Fibroblast of lung (primary cell): ENCODE data around the gene UAP1L1. TPM values are rescaled to one million over a fixed set of nuclear protein-coding genes. Genes with fewer than 3 reads are reported as not detected.

Experiments
- DNase-seq, 2 donors: peaks; one replicate each; pipeline versions ENCODE4 v3.0.0 to v3.0.0-alpha.2; 2010; ENCODE audit warnings: low read depth in 2 of 2
- H2AFZ ChIP-seq: 2 replicates; pipeline ENCODE4 v1.5.1; 2012; ENCODE audit warnings: low read length, control low read depth, inconsistent platforms
- H3K27ac ChIP-seq: 2 replicates; pipeline ENCODE4 v1.5.1; 2011; ENCODE audit warnings: low read length, control low read depth; ENCODE audit not compliant: insufficient read depth
- H3K27me3 ChIP-seq: 2 replicates; pipeline ENCODE4 v1.5.1; 2011; ENCODE audit warnings: mild to moderate bottlenecking, low read length; ENCODE audit not compliant: control insufficient read depth, insufficient read depth
- H3K36me3 ChIP-seq: 2 replicates; pipeline ENCODE4 v1.5.1; 2011; ENCODE audit warnings: low read length; ENCODE audit not compliant: control insufficient read depth, insufficient read depth
- H3K4me1 ChIP-seq: 2 replicates; pipeline ENCODE4 v1.5.1; 2011; ENCODE audit warnings: low read length; ENCODE audit not compliant: control insufficient read depth, insufficient read depth; ENCODE audit errors: extremely low read depth
- H3K4me2 ChIP-seq: 2 replicates; pipeline ENCODE4 v1.5.1; 2011; ENCODE audit warnings: low read length, control low read depth; ENCODE audit not compliant: insufficient read depth; ENCODE audit errors: extremely low read depth
- H3K4me3 ChIP-seq, 4 experiments: fragments of 200-600 bp in 1 of 4; sonication (generic) in 1 of 4; replicated peaks in 1 of 4; 2 replicates each; pipeline ENCODE4 v1.5.1; 2011 to 2016; ENCODE audit warnings: low read length in 4 of 4, low read depth in 3 of 4, mild to moderate bottlenecking in 3 of 4, control low read depth in 2 of 4, inconsistent platforms in 1 of 4, mixed read lengths in 1 of 4; ENCODE audit not compliant: insufficient read depth in 1 of 4; ENCODE audit errors: control extremely low read depth in 1 of 4
- H3K79me2 ChIP-seq: 2 replicates; pipeline ENCODE4 v1.5.1; 2012; ENCODE audit warnings: mild to moderate bottlenecking, low read length, inconsistent platforms; ENCODE audit not compliant: control insufficient read depth, insufficient read depth
- H3K9ac ChIP-seq: 2 replicates; pipeline ENCODE4 v1.5.1; 2011; ENCODE audit warnings: mild to moderate bottlenecking, low read length, control low read depth; ENCODE audit not compliant: insufficient read depth
- H3K9me3 ChIP-seq: 2 replicates; pipeline ENCODE4 v1.5.1; 2012; ENCODE audit warnings: low read depth, low read length; ENCODE audit not compliant: control insufficient read depth, insufficient read depth
- H4K20me1 ChIP-seq: 2 replicates; pipeline ENCODE4 v1.5.1; 2011; ENCODE audit warnings: low read length; ENCODE audit not compliant: control insufficient read depth, insufficient read depth; ENCODE audit errors: extremely low read depth
- EZH2 ChIP-seq: IDR thresholded peaks from 2 replicates; pipeline ENCODE4 v1.5.1; 2012; ENCODE audit warnings: low read length, control low read depth, mild to moderate bottlenecking; ENCODE audit errors: missing control alignments
- polyA plus RNA-seq, 2 donors: library from polyadenylated mRNA; depleted of rRNA in 1 of 2; stranded (reverse) in 1 of 2; unstranded in 1 of 2; fragments of >200 nt; gene quantifications; 2 replicates each; pipeline ENCODE4 v1.2.1, GENCODE V29; 2011 to 2012; ENCODE audit warnings: missing spikeins in 1 of 2
- total RNA-seq: library from RNA; depleted of rRNA; stranded (reverse); fragments of >200 nt; gene quantifications from 2 replicates; pipeline ENCODE4 v1.2.1, GENCODE V29; 2014
- TF ChIP-seq, protein P1 (sequence below), 2 donors: IDR thresholded peaks in 1 of 2; conservative IDR thresholded peaks in 1 of 2; 1 replicate in 1 of 2; 2 replicates in 1 of 2; pipeline ENCODE4 v1.5.1; 2011 to 2012; ENCODE audit warnings: low read length in 2 of 2, control low read depth in 1 of 2, inconsistent platforms in 1 of 2, low read depth in 1 of 2, mild to moderate bottlenecking in 1 of 2

The UAP1L1 gene
- total and polyA plus RNA-seq, 2 donors (not counting 1 experiment from before 2014, with no cell fraction given): 16.4 to 21.1 TPM

DNA sequence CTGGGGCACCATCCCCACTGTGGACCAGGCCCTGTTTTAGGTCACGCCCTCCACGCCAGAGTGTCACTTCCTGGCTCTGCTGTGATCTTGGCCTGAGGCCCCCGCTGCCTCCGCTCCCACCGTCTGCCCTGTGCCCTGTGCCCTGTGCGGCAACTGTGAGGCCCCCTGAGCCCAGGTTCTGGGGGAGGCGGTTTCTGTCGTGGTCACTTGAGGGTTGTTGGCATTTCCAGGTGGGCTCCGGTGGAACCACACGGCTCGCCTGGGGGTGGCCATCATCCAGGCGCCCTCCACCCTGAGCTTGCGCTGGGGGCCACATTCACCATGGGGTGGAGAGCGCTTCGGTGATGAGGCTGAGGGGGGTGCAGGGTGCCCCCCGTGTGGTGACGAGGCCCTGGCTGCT is 30.7 kb downstream of the UAP1L1 start:
- Histone ChIP-seq H3K4me3 (no peak overlapping the region), H3K36me3 (peaks cover 48% of the 10 kb centered on the region), H3K79me2 (no peaks in the 10 kb centered on the region), H2AFZ (no peak overlapping the region), H3K27me3 (no peaks in the 10 kb centered on the region), H3K4me1 (no peaks in the 10 kb centered on the region), H3K9ac (no peak overlapping the region), H3K9me3 (no peaks in the 10 kb centered on the region), H3K4me2 (no peak overlapping the region), H3K27ac (no peak overlapping the region), H4K20me1 (no peaks in the 10 kb centered on the region)
- no peak for TF ChIP-seq EZH2
- TF ChIP-seq, protein P1, sequence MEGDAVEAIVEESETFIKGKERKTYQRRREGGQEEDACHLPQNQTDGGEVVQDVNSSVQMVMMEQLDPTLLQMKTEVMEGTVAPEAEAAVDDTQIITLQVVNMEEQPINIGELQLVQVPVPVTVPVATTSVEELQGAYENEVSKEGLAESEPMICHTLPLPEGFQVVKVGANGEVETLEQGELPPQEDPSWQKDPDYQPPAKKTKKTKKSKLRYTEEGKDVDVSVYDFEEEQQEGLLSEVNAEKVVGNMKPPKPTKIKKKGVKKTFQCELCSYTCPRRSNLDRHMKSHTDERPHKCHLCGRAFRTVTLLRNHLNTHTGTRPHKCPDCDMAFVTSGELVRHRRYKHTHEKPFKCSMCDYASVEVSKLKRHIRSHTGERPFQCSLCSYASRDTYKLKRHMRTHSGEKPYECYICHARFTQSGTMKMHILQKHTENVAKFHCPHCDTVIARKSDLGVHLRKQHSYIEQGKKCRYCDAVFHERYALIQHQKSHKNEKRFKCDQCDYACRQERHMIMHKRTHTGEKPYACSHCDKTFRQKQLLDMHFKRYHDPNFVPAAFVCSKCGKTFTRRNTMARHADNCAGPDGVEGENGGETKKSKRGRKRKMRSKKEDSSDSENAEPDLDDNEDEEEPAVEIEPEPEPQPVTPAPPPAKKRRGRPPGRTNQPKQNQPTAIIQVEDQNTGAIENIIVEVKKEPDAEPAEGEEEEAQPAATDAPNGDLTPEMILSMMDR (conservative IDR thresholded peaks at IDR 0.05 in 1 of 2, IDR thresholded peaks at IDR 0.05 in 1 of 2; ENCODE audit: low read depth in 1 of 2, low read length in 2 of 2): no peak
- DNase-seq: no peak

DNA sequence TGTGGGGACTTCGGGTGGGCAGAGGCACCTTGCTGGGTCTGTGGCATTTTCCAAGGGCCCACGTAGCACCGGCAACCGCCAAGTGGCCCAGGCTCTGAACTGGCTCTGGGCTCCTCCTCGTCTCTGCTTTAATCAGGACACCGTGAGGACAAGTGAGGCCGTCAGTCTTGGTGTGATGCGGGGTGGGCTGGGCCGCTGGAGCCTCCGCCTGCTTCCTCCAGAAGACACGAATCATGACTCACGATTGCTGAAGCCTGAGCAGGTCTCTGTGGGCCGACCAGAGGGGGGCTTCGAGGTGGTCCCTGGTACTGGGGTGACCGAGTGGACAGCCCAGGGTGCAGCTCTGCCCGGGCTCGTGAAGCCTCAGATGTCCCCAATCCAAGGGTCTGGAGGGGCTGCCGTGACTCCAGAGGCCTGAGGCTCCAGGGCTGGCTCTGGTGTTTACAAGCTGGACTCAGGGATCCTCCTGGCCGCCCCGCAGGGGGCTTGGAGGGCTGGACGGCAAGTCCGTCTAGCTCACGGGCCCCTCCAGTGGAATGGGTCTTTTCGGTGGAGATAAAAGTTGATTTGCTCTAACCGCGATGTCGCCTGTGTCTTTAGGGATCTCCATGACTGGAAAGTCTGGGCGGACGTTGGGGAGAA is 31.4 kb downstream of the UAP1L1 start:
- Histone ChIP-seq H3K9ac (no peak overlapping the region), H3K27me3 (no peaks in the 10 kb centered on the region), H2AFZ (no peak overlapping the region), H3K4me2 (no peak overlapping the region), H3K4me1 (no peaks in the 10 kb centered on the region), H3K9me3 (no peaks in the 10 kb centered on the region), H3K27ac (no peak overlapping the region), H4K20me1 (no peaks in the 10 kb centered on the region), H3K4me3 (no peak overlapping the region), H3K36me3 (peaks cover 42% of the 10 kb centered on the region), H3K79me2 (no peaks in the 10 kb centered on the region)
- no peak for TF ChIP-seq EZH2
- TF ChIP-seq, protein P1 (conservative IDR thresholded peaks at IDR 0.05 in 1 of 2, IDR thresholded peaks at IDR 0.05 in 1 of 2; ENCODE audit: low read depth in 1 of 2, low read length in 2 of 2): no peak
- no peak for DNase-seq

- DNase-seq: no peak
- H3K36me3 ChIP-seq: peaks cover 40% of the 10 kb centered on the region
- no peaks in the 10 kb centered on the region for H3K27me3 ChIP-seq
- H3K79me2 ChIP-seq: no peaks in the 10 kb centered on the region
- H3K4me2 ChIP-seq: no peak overlapping the region
- H4K20me1 ChIP-seq: no peaks in the 10 kb centered on the region
- no peaks in the 10 kb centered on the region for H3K9me3 ChIP-seq
- TF ChIP-seq EZH2: no peak
- TF ChIP-seq, protein P1 (conservative IDR thresholded peaks at IDR 0.05 in 1 of 2, IDR thresholded peaks at IDR 0.05 in 1 of 2; ENCODE audit: low read depth in 1 of 2, low read length in 2 of 2): no peak
- H3K4me1 ChIP-seq: no peaks in the 10 kb centered on the region
- H3K4me3 ChIP-seq: no peak overlapping the region
- no peak overlapping the region for H2AFZ ChIP-seq
- H3K27ac ChIP-seq: no peak overlapping the region
- no peak overlapping the region for H3K9ac ChIP-seq
Measured at GRCh38 chr9:137109250-137110146, 32.2 kb downstream of the UAP1L1 start.
